ENCODE data around the gene CLASP2.
"Not testable (repeated sequence)": the region's sequence is repeated elsewhere in the genome, so short reads cannot be mapped to it uniquely, and the experiment has no call there.

Gene CLASP2

GRCh38 chr3:33451994-33452393 is 266.1 kb downstream of the CLASP2 start:
- not testable (repeated sequence) for DNase-seq (ENCODE audit: low spot score)

- no peak for DNase-seq (ENCODE audit: low spot score)
Observed at GRCh38 chr3:33447958-33448357, 270.1 kb downstream of the CLASP2 start.

DNA sequence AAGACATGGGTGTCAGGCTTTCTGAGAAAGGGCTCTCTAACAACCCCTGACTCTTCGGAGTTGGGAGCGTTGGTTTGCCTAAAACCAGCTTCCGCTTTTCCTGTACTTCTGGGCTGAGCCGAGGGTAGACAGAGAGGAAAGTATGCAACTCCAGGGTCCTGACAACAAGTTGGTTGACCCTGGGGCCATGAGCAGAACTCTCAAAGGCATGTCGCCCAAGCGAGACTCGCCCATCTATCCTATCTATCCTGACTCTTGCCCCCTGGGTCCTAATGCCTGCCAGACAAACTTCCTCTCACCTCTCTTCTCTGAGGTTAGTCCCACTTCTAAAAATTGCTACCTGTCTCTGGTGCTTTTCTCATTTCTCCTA is 270.8 kb downstream of the CLASP2 start:
- DNase-seq (ENCODE audit: low spot score), result not testable (repeated sequence)
